Caco-2 (cell line): ENCODE measurements around the gene ZBTB44. TPM values are rescaled to one million over a fixed set of nuclear protein-coding genes. Genes with fewer than 3 reads are reported as not detected.
"Not testable (repeated sequence)": the region's sequence is repeated elsewhere in the genome, so short reads cannot be mapped to it uniquely, and the experiment has no call there.

Experiments
- BruUV-seq: library from RNA; stranded (reverse); fragments of 400-500 nt; replicated peaks from 2 replicates; lab custom pipeline; 2021; lab: Mats Ljungman, UMichigan
- CTCF ChIA-PET: fragments of 300-600 bp; sonication (Branson Sonifier 250); formaldehyde crosslinking; loops from one replicate; lab custom pipeline; 2022; ENCODE audit warnings: antibody characterized with exemption; lab: Charles Lee
- POLR2A ChIA-PET: fragments of 300-600 bp; sonication (Branson Sonifier 250); formaldehyde crosslinking; loops from one replicate; lab custom pipeline; 2022; ENCODE audit warnings: antibody characterized with exemption; lab: Charles Lee
- DNase-seq, 2 experiments: peaks; one replicate each; pipeline versions ENCODE4 v3.0.0 to v3.0.0-alpha.2; 2020 to 2022
- H3K27me3 ChIP-seq: replicated peaks from 2 replicates; pipeline ENCODE4 v1.6.0; 2011; ENCODE audit warnings: low read length; ENCODE audit not compliant: control insufficient read depth, insufficient read depth
- H3K36me3 ChIP-seq: 2 replicates; pipeline ENCODE4 v1.5.1; 2011; ENCODE audit warnings: low read length; ENCODE audit not compliant: control insufficient read depth, insufficient read depth
- H3K4me1 ChIP-seq: fragments of 250-450 bp; sonication (Bioruptor Pico); 2 replicates; pipeline ENCODE4 v1.5.1; 2020; ENCODE audit warnings: mild to moderate bottlenecking
- H3K4me3 ChIP-seq: 2 replicates; pipeline ENCODE4 v1.5.1; 2011; ENCODE audit warnings: low read depth, mild to moderate bottlenecking, control low read depth, low read length
- H3K9me3 ChIP-seq: fragments of 250-450 bp; sonication (Bioruptor Pico); 2 replicates; pipeline ENCODE4 v1.5.1; 2020; ENCODE audit warnings: mild to moderate bottlenecking, moderate library complexity
- H3K27ac Mint-ChIP-seq: one replicate; pipeline ENCODE4 v1.8.0; 2022; ENCODE audit warnings: mixed read lengths; ENCODE audit not compliant: unreplicated experiment
- H3K27me3 Mint-ChIP-seq: one replicate; pipeline ENCODE4 v1.8.0; 2022; ENCODE audit warnings: mixed read lengths; ENCODE audit not compliant: insufficient read depth, unreplicated experiment
- H3K36me3 Mint-ChIP-seq: one replicate; pipeline ENCODE4 v1.8.0; 2022; ENCODE audit warnings: mild to moderate bottlenecking, mixed read lengths; ENCODE audit not compliant: insufficient read depth, unreplicated experiment
- H3K4me1 Mint-ChIP-seq: one replicate; pipeline ENCODE4 v1.8.0; 2022; ENCODE audit warnings: low read depth, mixed read lengths; ENCODE audit not compliant: unreplicated experiment
- H3K4me3 Mint-ChIP-seq: one replicate; pipeline ENCODE4 v1.8.0; 2022; ENCODE audit warnings: mild to moderate bottlenecking, moderate library complexity, mixed read lengths; ENCODE audit not compliant: unreplicated experiment
- H3K9me3 Mint-ChIP-seq: one replicate; pipeline ENCODE4 v1.8.0; 2022; ENCODE audit warnings: mixed read lengths; ENCODE audit not compliant: unreplicated experiment
- intact Hi-C: fragments of 100-400 bp; cut with micrococcal nuclease; formaldehyde crosslinking; loops from one replicate; pipeline ENCODE4 v1.10.0; 2022; ENCODE audit not compliant: unreplicated experiment
- total RNA-seq: library from RNA; stranded (reverse); gene quantifications from 2 replicates; pipeline ENCODE4 v1.2.3, GENCODE V29; 2022
- TF ChIP-seq, protein P1 (sequence below), 2 experiments: fragments of 200-600 bp in 1 of 2; IDR thresholded peaks; 1 replicate in 1 of 2; 2 replicates in 1 of 2; pipeline versions ENCODE4 v1.5.1 to v1.8.0; 2011 to 2022; ENCODE audit warnings: antibody characterized with exemption in 1 of 2, control low read depth in 1 of 2, inconsistent platforms in 1 of 2, low read depth in 1 of 2, low read length in 1 of 2, mild to moderate bottlenecking in 1 of 2, moderate library complexity in 1 of 2; ENCODE audit not compliant: insufficient read depth in 1 of 2, severe bottlenecking in 1 of 2, unreplicated experiment in 1 of 2

Gene ZBTB44
- total RNA-seq, 1 experiment from 2014 or later: 53.6 TPM

- H3K36me3 Mint-ChIP-seq: peaks cover 6% of the 10 kb centered on the region
- H3K27me3 Mint-ChIP-seq: no peaks in the 10 kb centered on the region
- peaks cover 18% of the 10 kb centered on the region for H3K4me1 Mint-ChIP-seq
- DNase-seq: no peak
- Histone ChIP-seq H3K4me3 (no peak overlapping the region), H3K27me3 (no peaks in the 10 kb centered on the region), H3K36me3 (no peaks in the 10 kb centered on the region), H3K4me1 (peaks cover 4% of the 10 kb centered on the region; the same call in 1 of the 2 replicates), H3K9me3 (no peaks in the 10 kb centered on the region)
- H3K9me3 Mint-ChIP-seq: peaks cover 13% of the 10 kb centered on the region
- BruUV-seq: no TSS peak
- ChIA-PET CTCF (no interaction called here), POLR2A (no interaction called here)
- intact Hi-C loops: no loop called here
- H3K27ac Mint-ChIP-seq: no peak overlapping the region
- TF ChIP-seq, protein P1, sequence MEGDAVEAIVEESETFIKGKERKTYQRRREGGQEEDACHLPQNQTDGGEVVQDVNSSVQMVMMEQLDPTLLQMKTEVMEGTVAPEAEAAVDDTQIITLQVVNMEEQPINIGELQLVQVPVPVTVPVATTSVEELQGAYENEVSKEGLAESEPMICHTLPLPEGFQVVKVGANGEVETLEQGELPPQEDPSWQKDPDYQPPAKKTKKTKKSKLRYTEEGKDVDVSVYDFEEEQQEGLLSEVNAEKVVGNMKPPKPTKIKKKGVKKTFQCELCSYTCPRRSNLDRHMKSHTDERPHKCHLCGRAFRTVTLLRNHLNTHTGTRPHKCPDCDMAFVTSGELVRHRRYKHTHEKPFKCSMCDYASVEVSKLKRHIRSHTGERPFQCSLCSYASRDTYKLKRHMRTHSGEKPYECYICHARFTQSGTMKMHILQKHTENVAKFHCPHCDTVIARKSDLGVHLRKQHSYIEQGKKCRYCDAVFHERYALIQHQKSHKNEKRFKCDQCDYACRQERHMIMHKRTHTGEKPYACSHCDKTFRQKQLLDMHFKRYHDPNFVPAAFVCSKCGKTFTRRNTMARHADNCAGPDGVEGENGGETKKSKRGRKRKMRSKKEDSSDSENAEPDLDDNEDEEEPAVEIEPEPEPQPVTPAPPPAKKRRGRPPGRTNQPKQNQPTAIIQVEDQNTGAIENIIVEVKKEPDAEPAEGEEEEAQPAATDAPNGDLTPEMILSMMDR (IDR thresholded peaks at IDR 0.05; ENCODE audit: insufficient read depth in 1 of 2, low read depth in 1 of 2, low read length in 1 of 2, severe bottlenecking in 1 of 2, unreplicated experiment in 1 of 2): no peak
- H3K4me3 Mint-ChIP-seq: no peak overlapping the region
Measured at GRCh38 chr11:130295657-130296056, 19.1 kb downstream of the ZBTB44 start.

- no peak for DNase-seq
- H3K27ac Mint-ChIP-seq: no peak overlapping the region
- CTCF ChIA-PET: no interaction called here
Measured at GRCh38 chr11:130282111-130282510, 32.6 kb downstream of the ZBTB44 start.

GRCh38 chr11:130281341-130281740 is 33.4 kb downstream of the ZBTB44 start:
- H3K4me3 Mint-ChIP-seq, H3K9me3 Mint-ChIP-seq, BruUV-seq, H3K27me3 ChIP-seq, intact Hi-C loops, H3K36me3 ChIP-seq, H3K4me1 Mint-ChIP-seq, DNase-seq, H3K4me1 ChIP-seq, H3K9me3 ChIP-seq, H3K27ac Mint-ChIP-seq, CTCF ChIA-PET, H3K27me3 Mint-ChIP-seq, POLR2A ChIA-PET, H3K4me3 ChIP-seq, H3K36me3 Mint-ChIP-seq: not testable (repeated sequence)

More at GRCh38 chr11:130282111-130282510, 32.6 kb downstream of the ZBTB44 start:
- BruUV-seq: no TSS peak
- no peak overlapping the region for H3K4me3 Mint-ChIP-seq
- no peaks in the 10 kb centered on the region for H3K27me3 Mint-ChIP-seq
- H3K9me3 Mint-ChIP-seq: no peaks in the 10 kb centered on the region
- peaks cover 9% of the 10 kb centered on the region for H3K36me3 Mint-ChIP-seq
- no peaks in the 10 kb centered on the region for H3K9me3 ChIP-seq
- POLR2A ChIA-PET: interaction anchor here (0.6 kb wide), 1 partner anchor 36 kb away, joined by 6 read pairs; no protein-coding TSS in a partner anchor
- no peaks in the 10 kb centered on the region for H3K27me3 ChIP-seq
- peaks cover 8% of the 10 kb centered on the region for H3K4me1 ChIP-seq
- no peaks in the 10 kb centered on the region for H3K36me3 ChIP-seq
- TF ChIP-seq, protein P1 (IDR thresholded peaks at IDR 0.05; ENCODE audit: insufficient read depth in 1 of 2, low read depth in 1 of 2, low read length in 1 of 2, severe bottlenecking in 1 of 2, unreplicated experiment in 1 of 2): no peak
- no peaks in the 10 kb centered on the region for H3K4me1 Mint-ChIP-seq
- H3K4me3 ChIP-seq: no peak overlapping the region
- intact Hi-C loops: no loop called here

- Mint-ChIP-seq H3K36me3 (peaks cover 9% of the 10 kb centered on the region), H3K4me3 (no peak overlapping the region), H3K9me3 (no peaks in the 10 kb centered on the region), H3K4me1 (no peaks in the 10 kb centered on the region), H3K27ac (no peak overlapping the region), H3K27me3 (no peaks in the 10 kb centered on the region)
- no TSS peak for BruUV-seq
- intact Hi-C loops: no loop called here
- ChIA-PET CTCF (no interaction called here), POLR2A (no interaction called here)
- DNase-seq: no peak
- TF ChIP-seq, protein P1 (IDR thresholded peaks at IDR 0.05; ENCODE audit: insufficient read depth in 1 of 2, low read depth in 1 of 2, low read length in 1 of 2, severe bottlenecking in 1 of 2, unreplicated experiment in 1 of 2): no peak
- Histone ChIP-seq H3K36me3 (no peaks in the 10 kb centered on the region), H3K4me3 (no peak overlapping the region), H3K9me3 (no peaks in the 10 kb centered on the region), H3K4me1 (peaks cover 5% of the 10 kb centered on the region; the same call in 1 of the 2 replicates), H3K27me3 (no peaks in the 10 kb centered on the region)
Measured at GRCh38 chr11:130279989-130280388, 34.7 kb downstream of the ZBTB44 start.
